ENCODE results near the gene PLEKHA1.

DNA sequence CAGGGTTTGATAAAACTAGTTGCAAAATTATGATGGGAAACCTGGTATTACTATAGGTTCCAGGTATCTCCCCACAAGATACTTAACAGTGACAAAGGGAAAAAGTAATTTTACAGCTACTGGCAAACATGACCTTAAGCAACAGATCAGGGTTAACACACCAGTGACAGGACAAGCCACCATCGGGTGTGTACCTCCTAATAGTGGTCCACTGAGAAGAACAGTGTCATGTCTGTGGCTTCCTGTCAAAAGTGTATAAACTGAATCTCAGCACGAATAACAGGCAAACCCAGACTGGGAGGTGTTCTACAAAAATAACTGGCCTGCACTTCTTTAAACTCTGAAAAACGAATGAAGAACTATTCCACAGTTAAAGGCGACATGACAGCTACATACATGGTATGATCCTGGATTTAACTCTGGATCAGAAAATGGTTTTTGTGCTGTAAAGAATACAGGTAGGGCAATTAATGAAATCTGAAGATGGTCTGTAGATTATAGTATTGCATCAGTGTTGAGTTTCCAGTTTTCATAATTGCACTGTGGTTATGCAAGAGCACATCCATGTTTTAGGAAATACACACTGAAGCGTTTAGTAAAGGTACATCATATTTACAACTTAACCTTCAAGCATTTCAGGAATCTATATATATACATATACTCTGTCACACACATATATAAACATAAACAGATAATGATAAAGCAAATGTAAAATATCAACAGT, 47.9 kb downstream of the PLEKHA1 start:
- TF ChIP-seq, protein P1, sequence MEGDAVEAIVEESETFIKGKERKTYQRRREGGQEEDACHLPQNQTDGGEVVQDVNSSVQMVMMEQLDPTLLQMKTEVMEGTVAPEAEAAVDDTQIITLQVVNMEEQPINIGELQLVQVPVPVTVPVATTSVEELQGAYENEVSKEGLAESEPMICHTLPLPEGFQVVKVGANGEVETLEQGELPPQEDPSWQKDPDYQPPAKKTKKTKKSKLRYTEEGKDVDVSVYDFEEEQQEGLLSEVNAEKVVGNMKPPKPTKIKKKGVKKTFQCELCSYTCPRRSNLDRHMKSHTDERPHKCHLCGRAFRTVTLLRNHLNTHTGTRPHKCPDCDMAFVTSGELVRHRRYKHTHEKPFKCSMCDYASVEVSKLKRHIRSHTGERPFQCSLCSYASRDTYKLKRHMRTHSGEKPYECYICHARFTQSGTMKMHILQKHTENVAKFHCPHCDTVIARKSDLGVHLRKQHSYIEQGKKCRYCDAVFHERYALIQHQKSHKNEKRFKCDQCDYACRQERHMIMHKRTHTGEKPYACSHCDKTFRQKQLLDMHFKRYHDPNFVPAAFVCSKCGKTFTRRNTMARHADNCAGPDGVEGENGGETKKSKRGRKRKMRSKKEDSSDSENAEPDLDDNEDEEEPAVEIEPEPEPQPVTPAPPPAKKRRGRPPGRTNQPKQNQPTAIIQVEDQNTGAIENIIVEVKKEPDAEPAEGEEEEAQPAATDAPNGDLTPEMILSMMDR (conservative IDR thresholded peaks at IDR 0.05 in 1 of 2, IDR thresholded peaks at IDR 0.05 in 1 of 2; ENCODE audit: extremely low read depth in 1 of 2, insufficient read depth in 1 of 2, low read depth in 1 of 2, low read length in 2 of 2), result no peak
- TF ChIP-seq EZH2 (IDR thresholded peaks at IDR 0.05; ENCODE audit: borderline replicate concordance, low read length), result no peak
